GM18511 (cell line): ENCODE results near the gene TTC7B.

Experiments
- ATAC-seq: cut with Tn5 transposase; IDR thresholded peaks from one replicate; pipeline ENCODE4 v1.9.1; 2021; ENCODE audit warnings: mild to moderate bottlenecking, moderate library complexity; ENCODE audit not compliant: unreplicated experiment

The TTC7B gene

DNA sequence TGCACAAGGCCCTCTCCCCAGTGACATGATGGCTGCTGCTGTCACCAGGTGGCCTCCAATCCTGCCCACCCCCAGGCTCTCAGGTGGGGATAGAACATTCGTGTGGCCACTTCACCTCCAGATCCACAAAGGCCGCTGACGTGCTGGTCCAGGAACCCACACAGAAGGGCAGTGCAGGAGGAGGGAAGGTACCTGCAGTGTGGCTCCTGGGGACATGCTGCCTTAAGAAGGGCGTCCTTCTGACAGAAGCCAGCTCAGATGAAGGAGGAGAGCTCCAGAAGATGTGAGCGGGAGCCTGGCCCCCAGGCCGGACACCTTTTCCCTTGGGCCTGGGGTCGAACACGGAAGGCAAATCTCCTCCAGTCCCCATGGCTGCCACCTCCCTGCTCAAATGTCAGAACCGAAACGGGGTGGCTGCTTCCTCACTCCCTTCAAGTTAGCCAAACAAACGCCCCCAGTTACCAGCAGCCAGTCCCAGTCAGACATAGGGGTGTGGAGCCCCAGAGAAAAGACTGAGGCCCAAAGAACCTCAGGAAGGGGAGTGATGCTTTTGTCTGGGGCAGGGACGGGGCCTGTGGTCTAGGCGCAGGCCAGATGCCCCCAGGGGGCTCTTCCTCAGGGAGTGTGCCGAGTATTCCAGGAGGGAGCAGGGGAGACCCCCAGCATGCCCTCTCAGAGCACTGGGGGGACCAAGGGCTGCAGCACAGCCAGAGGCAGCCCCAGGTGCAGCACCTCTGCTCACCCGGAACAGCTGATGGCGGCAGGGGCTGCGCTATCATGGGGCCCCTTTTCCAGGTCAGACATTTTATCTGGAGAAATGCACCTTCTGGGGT lies 263.5 kb downstream of the TTC7B start:
- no peak for ATAC-seq

DNA sequence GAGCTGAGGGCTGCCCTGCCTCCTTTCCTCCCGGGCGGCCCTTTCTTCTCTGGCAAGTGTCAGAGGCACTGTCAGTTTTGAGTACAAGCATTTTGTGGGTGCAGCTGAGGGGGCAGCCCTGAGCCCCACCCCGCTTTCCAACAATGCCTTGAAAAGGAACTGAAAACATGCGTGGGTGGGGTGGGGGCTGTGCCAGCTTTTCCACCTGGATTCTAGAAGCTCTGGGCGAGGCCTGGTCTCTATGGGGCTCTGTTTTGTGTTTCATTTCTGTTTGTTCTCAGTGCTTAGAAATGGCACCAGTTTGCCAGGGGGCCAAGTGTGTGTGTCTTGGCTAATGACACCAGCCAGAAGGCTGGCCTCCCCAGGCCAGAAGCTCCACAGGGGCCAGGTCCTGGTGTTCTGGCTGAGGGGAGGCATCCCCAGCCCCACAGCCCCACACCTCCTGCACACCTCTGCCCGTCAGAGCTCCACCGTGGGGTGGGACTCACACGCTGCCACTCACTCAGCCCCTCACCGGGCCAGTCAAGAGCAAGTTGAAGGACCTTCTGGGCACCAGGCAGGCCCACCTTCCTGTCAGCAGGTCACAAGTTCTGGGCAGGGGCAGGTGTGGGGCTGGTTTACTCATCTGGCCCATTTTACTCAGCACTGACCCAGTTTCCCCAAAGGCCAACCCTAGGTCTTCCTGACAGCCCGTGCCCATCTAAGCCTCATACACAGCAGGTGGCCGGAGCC lies 264.3 kb downstream of the TTC7B start:
- no peak for ATAC-seq

DNA sequence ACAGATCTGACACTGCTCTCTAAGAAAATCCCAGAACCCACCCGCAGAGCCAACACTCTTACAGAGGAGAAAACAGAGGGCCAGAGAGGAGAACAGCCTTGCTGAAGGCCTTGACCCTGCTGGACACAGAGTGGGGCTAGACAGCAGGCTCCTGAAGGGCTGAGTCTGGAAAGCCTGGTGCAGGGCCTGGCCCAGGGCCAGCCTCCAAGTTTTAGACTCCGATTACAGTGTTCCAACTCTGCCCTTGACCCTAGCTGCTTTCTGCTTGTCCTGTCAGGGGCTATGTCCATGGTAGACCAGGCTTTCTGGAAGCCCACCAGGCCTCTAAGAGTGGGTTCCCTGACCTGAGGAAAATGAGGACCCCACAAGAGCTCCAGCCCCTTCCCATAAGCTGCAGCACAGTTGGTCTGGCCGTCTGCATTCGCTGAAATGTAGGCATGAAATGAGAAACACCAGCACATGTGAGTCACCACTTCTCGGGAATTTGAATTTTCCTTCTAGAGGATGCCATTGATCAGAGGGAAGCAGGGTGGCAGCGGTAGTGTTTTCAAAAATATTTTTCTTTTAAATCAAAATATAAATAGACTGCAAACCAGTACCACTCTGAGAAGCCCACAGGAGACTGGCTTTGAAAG lies 265.0 kb downstream of the TTC7B start:
- no peak for ATAC-seq

DNA sequence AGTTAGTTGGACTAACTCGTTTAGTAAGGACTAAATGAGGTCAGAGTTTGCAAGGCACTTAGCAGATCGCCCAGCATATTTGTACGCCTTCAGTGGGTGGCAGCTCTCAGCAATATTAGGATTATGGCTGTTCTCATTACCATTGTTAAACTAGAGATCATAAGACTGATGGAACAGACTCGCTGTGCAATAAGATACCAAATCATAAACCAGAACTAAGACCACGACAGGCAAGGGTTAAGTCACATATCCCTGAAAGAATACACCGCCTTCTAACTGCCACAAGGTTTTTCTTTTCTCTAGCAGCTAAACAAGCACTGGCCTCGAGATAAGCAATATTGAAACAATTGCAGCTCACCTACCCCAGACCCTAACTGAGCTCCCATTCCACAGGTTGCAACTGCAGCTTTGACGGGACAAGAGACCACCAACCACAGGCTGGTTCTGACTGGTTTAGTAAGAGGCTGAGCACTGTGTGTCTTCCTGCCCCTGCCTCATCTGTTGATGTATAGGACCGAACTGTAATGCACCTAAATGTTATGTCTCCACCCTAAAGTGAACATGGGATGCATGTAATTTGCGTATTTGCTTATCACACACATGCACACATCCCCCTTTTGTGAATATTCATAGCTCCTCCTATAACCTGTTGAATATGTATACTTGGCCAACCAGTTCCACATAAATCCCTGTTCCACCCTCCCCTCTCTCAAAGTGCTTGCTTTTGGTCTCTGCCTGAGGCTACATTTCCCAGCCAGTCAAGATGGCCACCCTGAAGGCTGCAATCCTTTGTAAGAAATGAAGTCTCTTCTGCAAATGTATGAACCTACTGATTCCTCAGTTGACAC lies 266.2 kb downstream of the TTC7B start:
- ATAC-seq, result no peak

DNA sequence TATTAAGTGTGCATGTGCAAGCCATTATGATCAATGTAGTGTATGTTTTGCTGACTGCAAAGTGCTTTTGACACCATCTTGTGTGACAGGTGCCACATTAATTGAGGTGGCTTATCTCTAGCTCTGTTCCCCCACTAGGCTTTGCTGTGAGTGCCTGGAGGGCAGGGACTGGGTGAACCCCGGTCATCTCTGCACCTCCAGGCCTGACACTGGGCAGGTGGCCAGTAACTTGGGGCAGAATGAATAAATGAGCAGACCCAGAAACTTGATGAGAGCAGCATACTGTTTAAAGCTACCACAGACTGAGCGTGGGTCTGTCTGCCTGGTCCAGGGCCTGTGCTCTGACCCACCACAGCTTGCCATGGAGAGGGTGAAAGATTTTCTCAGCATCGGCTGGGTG lies 267.8 kb downstream of the TTC7B start:
- no peak for ATAC-seq

DNA sequence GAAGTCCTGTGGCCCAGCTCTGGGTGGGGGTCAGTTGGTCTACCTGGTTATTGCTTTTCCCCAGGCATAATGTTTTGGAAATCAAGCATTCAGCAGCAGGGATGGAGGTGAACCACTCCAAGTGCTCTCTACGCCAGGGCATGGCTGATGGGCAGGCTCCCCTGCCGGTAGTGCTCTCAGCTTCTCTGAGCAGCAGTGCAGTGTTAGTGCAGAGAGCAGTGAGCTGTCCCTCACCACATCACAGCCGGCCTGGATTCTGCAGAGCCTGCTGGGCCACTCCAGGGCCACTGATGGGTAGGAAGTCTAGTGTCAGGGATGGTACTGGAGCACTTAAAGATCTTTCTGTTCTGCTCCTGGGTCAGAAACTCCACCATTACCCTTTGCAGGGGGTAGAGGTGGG lies 268.3 kb downstream of the TTC7B start:
- no peak for ATAC-seq

DNA sequence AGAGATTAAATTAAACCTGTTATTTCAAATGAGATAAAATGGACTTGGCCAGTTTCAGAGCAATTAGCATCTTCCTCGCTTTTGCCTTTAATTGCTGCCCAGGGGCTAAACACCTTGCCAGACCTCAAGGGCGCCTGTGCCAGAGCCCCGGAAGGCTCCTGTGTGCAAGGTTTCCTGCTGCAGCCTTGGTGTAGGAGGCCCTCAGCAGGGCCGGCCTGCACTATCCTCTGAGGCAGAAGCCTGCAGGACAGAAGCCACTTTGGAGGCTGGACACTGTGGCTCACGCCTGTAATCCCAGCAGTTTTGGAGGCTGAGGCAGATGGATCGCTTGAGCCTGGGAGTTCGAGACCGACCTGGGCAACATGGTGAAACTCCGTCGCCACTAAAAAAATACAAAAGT lies 269.0 kb downstream of the TTC7B start:
- no peak for ATAC-seq

DNA sequence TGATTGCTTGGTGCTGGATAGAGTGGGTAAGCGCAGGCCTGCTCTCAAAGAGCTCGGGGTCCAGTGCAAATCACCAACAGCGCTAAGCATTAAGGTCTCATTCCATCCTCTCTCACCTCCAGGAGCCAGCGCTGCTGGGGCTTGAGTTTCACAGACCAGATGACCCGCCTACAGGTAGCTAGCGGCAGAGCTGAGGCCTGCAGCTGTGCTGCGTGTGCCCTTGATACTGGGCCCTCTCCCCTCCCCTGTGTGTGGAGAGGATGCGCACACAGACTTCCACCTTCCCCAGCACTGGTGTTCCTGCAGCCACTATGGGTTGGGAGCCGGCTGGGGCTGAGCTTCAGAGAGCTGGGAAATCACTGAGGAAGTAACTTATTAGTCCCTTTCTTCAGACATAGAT lies 269.5 kb downstream of the TTC7B start:
- ATAC-seq, result no peak

DNA sequence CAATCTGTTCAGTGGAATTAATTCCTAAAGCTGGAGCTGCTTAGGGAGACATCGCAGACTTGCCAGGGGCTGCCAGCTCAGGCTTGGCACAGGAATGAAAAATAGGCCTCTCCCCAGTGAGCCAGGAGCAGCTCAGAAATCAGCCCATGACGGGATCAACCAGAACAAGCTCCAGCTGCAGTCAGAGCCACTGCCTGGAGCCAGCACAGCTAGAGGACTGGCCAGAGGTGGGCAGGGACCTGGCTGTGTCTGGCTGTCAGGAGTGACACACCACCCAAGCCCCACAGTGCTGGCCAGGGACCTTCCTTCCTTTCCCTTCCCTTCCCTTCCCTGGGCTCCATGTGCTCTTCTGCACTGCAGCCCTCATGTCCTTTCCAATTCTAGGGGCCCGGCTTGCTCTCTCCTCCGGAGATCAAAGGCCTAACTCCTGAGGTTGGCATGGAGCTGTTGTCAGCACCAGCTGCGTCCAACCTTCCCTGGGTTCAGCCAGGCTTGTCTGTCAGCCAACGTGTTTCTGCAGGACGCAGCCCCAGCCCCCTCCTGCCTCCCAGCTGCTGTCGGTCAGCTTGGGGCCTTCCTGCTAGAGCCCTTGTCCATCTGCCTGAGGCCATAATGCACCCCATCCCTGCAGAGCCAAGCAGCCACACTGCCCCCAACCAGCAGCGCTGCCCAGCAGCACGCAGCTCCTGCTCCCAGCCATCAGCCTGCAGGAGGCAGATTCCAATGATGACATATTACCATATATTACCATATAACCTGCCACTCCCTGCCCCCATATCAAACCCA lies 270.1 kb downstream of the TTC7B start:
- no peak for ATAC-seq

DNA sequence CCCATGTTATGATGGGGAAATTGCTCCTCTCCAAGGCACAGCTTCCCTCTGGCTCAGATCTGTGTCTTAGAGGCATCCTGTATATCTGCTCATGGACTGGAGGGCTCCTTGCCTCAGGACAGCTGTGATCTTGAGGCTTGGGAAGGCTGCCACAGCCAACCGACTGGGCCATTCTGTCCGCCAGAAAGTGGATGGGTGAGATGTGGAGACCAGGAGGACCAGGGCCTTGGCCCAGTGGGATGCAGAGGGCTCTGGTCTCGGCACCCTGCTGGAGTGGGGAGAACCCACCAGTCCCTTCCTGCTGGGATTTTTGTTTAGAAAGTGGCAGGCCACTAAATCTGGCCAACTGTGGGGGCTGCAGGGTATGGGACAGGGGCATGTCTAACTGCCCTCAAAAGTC lies 270.8 kb downstream of the TTC7B start:
- no peak for ATAC-seq

DNA sequence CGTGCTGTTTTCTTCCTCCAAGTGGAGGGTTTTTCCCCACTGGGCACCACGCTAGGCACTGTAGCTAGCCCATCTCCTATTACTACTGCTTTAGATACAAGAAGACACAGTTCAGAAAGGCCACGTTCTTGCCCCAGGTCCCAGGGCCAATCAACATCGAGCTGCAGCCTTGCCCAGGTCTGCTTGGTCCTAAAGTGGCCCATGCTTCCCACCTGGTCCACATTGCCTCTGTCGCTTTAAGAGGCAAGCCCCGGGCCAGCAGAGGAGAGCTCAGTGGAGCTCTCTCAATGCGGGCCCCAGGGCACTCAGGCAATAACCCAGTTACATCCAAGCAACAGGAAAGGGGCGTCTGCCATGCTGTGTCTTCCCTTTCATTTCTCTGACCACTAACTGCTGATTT lies 271.3 kb downstream of the TTC7B start:
- no peak for ATAC-seq

DNA sequence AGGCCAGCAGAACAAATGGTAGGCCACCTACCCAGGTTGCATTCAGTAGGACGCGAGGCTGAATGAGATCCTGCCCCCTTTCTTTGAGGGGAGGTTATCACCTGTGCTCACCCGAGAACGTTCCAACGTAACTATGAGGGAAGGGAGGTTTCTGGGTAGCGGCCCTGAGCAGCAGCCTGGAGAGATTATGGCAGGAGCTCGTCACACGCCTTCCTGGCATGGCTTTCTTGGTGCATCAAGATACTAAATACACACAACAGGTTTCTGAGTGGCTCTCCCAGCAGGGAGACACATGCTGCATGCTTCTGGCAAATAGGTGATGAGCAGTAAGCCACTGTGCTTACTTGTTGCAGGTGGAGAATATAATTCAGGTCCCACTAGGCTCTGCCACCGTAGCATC lies 271.7 kb downstream of the TTC7B start:
- ATAC-seq, result no peak

DNA sequence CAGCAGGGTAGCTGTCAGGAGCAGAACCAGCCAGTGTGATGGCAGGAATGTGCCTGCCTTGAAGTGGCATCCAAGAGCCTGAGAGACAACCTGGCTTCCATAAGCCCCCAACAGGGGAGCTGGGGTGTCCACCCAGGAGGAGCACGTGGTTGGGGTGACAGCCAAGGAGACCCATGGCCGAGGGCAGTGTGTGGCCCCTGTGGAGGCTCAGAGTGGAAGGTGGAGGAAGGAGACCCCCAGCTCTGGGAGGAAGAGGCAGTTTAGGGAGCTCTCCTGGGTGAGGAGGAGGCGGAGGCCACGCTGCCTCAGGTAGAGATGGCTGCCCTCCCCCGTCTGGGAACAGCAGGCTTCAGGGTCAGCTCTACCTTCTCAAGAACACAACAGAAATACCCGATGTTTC lies 272.4 kb downstream of the TTC7B start:
- ATAC-seq, result no peak

DNA sequence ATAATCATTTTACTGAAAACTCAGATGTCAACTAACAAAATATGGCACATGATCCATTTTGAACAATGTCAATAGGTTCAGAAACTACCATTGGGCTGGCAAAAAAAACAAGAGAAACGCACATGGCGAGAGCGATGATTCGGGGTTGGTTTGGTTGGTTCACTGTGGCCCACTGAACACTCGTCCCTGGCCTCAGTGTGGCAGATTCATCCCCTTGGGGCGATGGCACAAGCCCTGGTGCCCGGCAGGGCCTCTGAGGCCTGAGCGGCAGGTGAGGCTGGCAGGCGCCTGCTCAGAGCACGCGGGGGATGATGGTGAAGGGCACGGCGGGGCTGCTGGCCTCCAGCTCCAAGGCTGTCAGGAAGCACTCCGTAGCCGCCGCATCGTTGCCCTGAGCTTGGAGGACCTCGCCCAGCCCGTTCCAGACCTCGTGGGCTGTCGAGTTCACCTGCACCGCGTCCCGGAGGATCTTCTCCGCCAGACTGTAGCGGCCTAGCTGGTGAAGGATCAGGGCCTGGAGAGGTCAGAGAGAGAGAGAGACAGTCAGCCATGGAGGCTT lies 275.1 kb downstream of the TTC7B start:
- no peak for ATAC-seq

DNA sequence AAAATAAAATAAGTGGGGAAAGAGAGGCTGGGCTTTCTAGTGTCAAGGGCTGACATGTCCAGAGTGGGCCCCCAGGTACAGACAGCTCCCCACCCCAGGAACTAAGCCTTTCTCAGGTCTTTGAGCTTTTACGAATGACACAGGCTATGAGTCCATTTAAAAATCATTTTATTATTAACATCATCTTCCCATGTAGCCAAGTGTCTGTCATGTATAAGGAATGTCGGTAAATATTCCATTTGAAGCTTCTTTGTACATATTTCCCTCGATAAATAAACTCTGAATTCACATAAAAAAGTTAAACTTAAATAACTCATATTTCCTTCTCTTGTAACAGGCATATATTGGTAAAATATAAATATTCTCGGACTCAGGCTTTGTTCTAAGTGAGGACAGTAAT lies 275.8 kb downstream of the TTC7B start:
- no peak for ATAC-seq

DNA sequence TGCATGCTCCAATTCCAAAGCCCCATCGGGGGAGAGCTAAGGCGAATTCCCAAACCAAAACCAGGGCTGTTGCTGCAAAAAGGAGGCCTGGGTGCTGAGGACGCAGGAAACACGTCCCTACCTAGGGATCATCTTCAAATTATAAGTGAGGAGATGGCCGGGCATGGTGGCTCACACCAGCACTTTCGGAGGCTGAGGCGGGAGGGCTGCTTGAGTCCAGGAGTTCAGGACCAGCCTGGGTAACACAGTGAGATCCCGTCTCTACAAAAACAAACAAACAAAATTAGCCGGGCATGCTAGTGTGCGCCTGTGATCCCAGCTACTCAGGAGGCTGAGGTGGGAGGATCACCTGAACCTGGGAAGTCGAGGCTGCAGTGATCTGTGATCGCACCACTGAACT lies 276.2 kb downstream of the TTC7B start:
- no peak for ATAC-seq

DNA sequence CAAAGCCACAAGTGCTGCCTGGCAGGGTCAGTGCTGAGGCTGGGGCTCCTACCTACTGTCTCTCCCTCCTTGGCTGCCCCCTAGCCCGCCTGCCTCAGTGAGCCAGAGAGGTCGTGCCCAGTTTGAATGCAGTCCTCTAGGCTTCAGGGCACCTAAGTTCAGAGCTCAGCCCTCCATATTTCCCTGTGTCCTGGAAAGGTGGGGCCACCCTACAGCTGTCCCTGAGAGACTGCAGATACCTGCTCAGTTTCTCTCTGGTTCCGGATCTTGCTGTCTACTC lies 276.8 kb downstream of the TTC7B start:
- ATAC-seq, result no peak

DNA sequence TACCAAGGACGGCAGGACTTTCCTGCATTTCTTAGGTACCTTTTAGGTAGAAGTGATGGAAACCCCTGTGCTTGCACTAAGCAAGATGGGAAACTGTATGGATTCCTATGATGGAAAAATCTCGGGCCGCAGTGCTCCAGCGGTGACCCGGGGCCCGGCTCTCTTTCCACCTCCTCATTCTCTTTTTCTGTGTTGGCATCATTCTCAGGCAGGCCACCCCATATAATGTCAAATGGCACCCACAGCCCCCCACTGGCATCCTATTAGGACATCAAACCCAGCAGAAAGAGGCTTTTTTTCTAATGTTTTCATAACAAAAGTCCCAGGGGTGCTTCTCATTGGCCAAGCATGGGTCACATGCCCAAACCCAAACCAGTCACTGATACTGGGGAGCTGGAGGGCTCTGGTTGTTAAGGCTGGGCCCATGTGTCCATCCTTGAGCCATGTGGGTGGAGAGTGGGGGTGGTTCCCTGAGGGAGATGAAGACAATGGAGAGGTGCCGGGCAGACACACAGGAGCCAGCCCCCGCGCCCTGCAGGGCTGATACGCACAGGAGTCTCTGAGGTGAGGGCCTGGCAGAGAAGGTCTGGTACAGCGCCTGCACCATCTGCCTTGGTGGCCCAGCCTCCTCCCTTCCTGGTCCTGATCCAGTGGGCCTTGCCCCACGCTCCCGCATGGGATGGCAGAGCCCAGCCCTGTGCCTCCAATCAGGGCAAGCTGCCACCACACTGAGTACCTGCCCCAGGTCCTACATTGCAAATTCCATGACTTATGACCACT lies 277.3 kb downstream of the TTC7B start:
- no peak for ATAC-seq

DNA sequence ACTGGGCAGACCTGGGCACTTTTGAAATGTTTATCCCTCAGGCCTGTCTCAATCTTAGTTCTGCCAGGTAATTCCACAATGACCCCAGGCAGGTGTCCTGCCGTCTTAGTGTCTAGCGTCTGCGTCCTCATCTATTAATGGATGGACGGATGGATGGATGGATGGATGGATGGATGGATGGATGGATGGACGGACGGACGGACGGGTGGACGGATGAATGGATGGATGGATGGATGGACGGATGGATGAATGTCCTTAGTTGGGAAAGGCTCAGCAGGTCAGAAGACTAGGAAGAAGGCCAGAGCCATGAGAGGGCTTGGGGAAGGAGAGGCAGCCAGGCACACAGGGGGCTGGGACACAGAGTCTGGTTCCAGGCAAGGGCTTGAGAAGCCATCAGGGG lies 278.1 kb downstream of the TTC7B start:
- no peak for ATAC-seq
